HG03066 (cell line): ENCODE data around the gene JAK3.
"Not testable (repeated sequence)": the region's sequence is repeated elsewhere in the genome, so short reads cannot be mapped to it uniquely, and the experiment has no call there.

ENCODE experiments used
- ATAC-seq: cut with Tn5 transposase; IDR thresholded peaks from one replicate; pipeline ENCODE4 v1.9.1; 2021; ENCODE audit warnings: low read depth; ENCODE audit not compliant: unreplicated experiment

The JAK3 gene

DNA sequence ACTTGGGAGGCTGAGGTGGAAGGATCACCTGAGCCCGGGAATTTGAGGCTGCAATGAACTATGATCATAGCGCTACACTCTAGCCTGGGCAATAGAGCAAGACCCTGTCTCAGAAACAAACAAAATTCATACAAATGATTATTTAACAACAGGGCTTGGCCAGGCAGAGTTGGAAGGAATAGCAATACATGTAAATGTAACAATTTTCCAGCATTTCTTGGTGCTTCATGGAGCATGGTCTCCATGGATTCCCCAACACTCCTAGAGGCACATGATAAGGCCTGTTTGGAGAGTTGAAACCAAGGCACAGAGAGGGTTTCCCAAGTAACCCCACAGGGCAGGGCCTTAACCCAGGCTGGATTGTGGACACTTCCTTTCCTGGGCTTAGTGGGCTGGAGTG is 36.7 kb downstream of the JAK3 start:
- no peak for ATAC-seq

DNA sequence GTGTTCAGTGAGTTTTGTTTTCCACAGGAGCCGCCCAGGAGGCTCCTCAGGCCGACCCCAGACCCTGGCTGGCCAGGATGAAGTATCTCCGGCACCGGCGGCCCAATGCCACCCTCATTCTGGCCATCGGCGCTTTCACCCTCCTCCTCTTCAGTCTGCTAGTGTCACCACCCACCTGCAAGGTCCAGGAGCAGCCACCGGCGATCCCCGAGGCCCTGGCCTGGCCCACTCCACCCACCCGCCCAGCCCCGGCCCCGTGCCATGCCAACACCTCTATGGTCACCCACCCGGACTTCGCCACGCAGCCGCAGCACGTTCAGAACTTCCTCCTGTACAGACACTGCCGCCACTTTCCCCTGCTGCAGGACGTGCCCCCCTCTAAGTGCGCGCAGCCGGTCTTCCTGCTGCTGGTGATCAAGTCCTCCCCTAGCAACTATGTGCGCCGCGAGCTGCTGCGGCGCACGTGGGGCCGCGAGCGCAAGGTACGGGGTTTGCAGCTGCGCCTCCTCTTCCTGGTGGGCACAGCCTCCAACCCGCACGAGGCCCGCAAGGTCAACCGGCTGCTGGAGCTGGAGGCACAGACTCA is 40.0 kb downstream of the JAK3 start:
- no peak for ATAC-seq

DNA sequence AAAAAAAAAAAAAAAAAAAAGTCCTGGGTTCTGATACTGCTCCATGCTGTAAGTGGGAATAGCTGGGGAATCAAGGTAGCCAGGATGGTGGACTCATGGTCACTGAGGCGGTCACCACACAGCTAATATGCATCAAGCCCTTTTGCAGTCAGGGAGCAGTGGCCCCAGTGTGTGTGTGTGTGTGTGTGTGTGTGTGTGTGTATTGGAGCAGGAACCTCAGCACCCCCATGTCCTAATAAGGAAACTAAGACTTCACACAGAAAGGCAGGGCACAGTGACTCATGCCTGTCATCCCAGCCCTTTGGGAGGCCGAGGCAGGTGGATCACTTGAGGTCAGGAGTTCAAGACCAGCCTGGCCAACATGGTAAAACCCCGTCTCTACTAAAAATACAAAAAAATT is 40.8 kb downstream of the JAK3 start:
- ATAC-seq = no peak

DNA sequence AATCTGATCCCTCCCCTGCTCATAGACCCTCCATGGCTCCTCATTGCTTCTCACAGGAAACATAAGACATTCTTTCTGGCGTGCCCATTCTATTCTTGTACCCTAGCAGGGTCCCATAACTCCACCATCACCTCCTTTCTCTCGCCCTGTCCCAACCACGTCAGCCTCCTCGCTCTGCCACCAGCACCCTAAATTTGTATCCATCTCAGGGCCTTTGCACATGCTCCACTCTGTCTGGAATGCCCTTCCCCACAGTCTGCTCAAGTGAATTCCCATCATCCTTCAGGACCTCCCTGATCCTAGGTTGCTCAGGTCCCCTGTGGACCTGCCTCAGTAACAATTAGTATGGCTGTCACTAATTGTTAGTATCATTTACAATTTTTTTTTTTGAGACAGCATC is 42.4 kb downstream of the JAK3 start:
- ATAC-seq = no peak

DNA sequence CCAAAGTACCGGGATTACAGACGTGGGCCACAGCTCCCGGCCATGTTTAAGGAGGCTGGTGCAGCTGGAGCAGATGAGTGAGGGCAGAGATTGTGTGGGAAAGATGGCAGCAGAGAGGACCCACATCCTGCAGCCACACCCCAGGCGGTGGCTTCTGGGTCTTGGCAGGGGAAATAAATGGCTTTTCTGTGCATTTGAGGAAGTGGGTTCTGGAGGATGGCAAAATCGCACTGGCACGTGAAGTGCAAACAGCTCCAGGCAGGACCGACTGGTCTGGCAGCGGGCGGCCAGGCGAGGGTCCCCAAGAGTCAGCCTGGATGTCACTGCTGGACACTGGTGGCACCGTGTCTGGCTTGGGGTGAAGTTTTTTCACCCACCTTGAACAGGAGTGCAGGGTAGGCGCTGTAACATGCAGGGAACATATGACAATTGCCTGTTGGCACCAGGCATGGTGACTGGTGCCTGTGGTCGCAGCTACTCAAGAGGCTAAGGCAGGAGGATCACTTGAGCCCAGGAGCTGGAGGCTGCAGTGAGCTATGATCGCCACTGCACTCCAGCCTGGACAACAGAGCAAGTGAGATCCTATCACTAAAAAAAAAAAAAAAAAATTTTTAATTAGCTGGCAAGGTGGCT is 44.4 kb downstream of the JAK3 start:
- no peak for ATAC-seq

DNA sequence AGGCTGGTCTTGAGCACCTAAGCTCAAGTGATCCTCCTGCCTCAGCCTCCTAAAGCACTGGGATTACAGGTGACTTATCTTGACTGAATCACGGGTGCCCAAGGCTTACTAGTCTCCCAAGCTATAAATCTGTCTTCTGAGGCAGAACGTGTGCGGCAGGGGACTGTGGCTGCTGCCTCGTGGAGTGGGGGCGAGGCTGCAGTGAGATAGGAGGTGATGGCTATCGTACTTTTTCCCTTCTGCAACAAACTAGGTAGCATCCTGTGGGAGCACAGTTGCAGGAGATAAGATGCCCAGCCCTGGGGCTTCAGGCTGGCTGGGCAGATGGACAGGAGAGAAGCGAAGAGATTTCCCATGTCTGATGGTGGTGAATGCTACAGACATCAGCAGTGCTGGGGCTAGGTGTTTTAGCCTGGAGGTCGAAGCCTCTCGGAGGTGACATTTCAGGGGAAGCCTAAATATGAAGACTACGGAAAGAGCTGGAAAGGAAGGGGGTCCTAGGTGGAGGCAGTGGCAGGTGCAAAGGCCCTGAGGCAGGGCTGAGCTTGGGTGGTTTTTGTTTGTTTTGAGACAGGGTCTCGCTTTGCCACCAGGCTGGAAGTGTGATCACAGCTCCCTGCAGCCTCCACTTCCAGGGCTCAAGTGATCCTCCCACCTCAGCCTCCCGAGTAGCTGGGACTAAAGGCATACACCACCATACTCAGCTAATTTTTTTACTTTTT is 45.5 kb downstream of the JAK3 start:
- ATAC-seq = no peak

DNA sequence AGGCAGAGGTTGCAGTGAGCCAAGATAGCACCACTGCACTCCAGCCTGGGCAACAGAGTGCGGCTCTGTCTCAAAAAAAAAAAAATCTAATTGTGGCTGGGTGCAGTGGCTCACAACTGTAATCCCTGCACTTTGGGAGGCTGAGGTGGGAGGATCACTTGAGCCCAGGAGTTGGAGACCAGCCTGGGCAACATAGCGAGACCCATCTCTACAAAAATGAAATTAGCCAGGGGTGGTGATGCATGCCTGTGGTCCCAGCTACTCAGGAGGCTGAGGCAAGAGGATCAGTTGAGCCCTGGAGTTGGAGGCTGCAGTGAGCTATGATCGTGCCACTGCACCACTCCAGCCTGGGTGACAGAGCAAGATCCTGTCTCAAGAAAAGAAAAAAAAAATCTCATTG is 49.2 kb downstream of the JAK3 start:
- not testable (repeated sequence) for ATAC-seq

DNA sequence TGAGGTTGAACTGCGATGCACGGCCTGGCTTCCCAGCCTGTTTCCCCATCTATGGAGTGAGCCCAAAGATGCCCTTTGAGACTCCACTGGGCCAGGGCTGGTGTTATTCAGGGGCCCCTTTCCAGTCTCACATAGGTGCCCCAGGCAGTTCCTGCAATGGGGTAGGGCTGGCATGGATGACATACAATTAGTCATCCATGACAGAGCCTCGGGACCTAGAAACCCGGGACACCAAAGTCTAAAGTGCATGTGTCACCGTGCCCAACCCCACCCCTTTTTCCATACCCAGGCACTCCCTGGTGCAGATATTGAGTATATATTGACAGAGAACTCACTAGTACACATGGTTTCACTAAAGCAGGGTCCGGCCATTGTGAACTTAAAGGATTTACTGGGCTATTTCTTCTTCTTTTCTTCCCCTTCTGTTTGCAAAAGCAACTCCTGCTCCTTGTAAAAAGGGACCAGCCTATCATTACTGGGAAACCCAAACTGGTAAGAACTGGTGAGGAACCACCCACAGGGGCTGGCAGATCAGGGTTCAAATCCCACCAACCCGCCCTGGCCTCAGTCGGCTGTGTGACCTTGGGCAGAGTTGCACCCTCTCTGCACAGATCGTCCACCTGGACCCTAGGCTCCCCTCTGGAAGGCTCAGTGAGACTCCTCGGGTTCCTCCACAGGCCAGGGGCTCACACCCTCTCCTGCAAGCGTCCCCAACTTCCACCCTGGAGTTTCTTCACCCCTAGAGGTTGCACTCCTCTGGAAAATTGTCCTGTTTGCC is 50.2 kb downstream of the JAK3 start:
- no peak for ATAC-seq

DNA sequence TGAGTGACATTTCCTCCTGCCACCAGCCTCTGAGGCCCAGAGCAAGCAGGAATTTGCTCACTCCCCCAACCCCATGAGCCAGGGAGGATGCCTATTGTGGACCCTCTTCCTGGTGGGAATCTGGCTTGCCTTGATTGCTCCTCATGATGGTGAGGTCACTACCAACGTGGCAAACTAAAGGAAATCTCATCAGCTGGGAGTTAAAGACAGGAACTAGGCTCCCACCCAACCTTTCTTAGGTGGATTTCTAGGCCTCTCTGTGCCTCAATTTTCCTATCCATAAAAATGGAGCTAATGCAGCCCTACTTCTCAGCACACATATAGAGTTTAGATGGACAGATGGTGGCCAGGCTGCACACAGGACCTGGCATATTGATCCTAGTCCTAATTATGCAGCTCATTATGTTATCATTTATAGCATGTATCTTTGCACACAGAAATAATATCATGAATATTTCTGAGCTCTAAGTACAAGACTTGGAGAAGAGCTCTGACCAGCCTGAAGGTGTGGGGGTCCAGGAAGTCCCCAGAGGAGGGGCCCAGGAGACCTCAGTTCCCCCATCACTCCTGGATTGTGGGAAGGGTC is 50.9 kb downstream of the JAK3 start:
- ATAC-seq = no peak

DNA sequence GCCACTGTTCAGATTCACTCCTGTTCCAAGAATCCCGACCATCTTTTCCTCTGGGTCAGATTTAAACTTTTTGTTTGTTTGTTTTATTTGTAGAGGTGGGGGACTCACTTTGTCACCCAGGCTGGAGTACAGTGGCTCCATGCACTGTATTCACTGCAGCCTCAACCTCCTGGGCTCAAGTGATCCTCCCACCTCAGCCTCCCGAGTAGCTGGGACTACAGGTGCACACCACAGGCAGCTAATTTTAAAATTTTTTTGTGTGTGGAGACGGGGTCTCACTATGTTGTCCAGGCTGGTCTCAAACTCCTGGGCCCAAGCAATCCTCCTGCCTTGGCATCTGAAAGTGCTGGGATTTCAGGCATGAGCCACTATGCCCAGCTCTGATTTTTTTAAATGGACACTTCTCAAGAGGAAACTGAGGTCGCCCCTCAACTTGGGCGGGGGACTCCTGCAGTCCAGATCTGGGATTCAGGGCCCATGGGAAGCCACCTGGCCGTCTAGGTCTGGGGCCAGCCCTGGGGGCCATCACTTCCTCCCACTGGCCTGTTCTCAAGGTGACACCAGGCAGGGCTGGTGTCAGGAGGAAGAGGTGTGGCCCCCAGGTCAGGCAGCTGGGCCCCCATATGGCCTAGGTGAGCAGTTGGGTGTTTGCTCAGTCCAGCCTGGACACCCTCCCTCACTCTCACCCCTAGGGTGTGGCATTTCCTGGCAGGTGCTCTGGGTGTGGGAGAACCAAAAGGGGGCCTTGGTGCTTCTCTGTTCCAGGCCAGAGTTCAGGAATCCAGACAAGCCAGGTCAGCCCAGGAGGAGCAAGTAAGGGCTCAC is 51.6 kb downstream of the JAK3 start:
- no peak for ATAC-seq

DNA sequence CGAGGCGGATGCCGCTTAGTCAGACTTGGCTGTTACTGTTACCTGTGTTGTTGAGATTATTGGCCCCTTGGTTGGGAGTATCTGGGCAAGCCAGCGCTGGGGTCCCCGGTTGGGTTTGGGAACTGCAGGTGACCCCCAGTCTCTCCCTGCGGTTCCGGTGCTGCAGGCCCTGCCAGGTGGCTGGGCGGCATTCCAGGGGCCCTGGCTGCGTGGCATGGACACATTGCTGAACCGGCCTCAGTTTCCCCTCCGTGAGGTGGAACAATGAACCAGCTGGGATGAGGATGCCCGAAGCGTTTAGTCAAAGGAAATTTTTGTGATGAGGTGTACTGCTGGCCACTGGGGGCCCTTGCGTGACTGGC is 52.3 kb downstream of the JAK3 start:
- ATAC-seq = no peak

DNA sequence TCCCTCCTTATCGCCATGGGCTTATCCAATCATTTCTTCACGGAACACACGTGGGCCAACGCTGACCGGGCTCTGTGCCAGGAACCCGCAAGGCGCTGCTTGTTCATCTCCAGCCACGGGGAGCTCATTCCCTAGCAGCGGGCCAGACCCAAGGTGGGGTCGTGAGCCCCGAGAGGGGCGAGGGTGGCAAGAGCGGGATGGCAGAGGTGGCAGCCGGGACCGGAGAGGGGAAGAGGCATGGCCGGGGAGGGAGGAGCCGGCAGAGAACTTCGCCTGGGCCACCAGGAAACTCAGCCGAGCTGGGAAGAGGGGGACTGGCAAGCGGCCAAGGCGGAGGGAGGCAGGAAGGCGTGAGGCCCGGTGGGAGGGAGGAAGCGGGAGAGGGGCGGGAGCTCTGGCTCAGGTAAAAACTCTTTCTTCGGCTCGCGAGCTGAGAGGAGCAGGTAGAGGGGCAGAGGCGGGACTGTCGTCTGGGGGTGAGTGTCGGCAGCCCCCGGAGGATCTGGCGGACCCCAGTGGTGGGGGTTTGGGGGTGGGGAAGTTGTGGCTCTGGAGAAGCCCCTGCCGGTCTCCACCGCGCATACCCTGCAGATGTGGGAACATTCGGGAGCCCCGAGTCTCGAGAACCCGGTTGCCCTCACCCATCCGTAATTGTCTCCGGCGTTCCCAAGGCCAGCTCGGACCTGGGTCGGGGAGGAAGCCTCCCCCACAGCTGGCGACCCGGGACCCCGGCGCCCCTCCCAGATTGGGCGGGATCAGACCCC is 52.9 kb downstream of the JAK3 start, which contains the start of gene B3GNT3:
TSS of gene B3GNT3 (plus strand) at position 408 of the 764 bp plus-strand sequence. CDS start 12,670 bp downstream, outside the sequence.
- ATAC-seq = no peak

DNA sequence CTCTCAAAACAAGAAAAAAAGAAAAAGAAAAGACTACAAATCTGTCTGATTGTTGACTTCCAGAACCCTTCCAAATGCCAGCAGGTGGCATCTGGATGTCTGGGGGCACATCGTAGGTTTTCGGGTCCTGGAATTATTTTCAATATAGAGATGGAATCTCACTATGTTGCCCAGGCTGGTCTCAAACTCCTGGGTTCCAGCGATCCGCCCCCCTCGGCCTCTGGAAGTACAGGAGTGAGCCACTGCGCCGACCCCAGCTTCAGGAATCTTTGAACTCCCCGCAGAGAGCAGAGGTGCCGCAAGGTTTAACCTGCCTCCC is 53.4 kb downstream of the JAK3 start:
- ATAC-seq = no peak

DNA sequence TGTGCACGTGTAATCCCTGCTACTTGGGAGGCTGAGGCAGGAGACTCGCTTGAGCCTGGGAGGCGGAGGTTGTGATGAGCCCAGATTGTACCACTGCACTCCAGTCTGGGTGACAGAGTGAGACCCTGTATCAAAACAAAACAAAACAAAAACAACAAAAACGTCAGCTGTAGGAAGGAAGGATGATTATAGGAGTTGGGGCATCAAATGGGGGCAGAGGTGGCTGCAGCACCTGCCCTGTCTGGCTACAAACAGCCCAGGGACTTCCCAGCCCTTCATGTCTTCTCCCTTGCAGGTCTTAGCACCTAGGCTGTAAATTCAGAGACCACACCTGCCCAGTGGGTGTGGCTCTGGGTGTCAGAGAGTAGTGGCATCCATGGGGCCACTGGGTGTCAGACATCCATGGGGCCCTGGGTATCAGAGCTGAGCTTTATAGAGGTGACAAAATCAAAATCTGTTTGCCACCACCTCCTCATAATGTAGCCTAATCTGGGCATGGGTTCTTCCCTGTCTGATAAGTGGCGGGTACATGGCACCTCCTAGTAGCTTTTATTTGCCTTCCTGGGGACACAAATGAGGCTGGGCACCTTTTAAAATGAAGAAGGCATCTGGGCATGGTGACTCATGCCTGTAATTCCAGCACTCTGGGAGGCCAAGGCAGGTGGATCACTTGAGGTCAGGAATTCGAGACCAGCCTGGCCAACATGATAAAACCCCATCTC is 57.6 kb downstream of the JAK3 start:
- ATAC-seq = no peak

DNA sequence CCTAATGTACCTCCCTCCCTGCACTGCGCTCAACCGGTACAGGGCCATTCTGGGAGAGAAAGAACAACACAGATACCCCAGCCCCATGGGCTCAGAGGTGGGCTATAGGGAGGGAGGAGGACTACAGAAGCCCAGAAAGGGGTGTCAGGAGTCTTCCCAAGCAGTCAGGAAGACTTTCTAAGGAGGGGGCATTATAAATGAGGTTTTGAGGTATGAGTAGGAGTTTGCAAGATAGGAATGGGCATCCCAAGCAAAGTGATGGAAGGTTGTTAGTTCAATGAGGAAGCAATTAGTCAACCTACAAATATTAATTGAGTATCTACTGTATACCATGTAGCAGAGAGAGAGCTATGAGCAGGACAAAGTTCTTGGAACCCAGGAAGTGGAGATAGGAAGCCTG is 59.1 kb downstream of the JAK3 start:
- ATAC-seq = no peak

DNA sequence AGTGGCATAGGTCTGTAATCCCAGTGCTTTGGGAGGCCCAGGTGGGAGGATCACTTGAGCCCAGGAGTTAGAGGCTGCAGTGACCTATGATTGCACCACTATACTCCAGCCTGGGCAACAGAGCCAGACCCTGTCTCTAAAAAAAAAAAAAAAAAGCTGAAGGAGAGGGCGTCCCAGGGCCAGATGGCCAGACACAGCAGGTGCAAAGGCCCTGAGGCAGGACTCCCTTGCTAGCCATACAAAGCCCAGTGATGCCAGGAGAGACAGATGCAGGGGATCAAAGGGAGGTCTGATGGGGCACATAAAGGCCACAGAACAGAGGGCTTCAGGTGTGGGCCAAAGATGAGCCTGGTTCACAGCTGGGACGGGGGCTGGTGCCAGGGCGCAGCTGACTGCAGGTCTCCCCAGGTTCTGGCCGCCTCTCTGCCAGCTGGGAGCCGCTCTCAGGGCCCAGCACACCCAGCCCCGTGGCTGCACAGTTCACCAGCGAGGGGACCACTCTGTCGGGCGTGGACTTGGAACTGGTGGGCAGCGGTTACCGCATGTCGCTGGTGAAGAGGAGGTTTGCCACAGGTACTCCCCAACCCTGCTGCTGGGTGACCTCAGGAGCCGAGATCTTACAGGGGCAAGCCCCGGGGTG is 60.4 kb downstream of the JAK3 start:
- no peak for ATAC-seq

DNA sequence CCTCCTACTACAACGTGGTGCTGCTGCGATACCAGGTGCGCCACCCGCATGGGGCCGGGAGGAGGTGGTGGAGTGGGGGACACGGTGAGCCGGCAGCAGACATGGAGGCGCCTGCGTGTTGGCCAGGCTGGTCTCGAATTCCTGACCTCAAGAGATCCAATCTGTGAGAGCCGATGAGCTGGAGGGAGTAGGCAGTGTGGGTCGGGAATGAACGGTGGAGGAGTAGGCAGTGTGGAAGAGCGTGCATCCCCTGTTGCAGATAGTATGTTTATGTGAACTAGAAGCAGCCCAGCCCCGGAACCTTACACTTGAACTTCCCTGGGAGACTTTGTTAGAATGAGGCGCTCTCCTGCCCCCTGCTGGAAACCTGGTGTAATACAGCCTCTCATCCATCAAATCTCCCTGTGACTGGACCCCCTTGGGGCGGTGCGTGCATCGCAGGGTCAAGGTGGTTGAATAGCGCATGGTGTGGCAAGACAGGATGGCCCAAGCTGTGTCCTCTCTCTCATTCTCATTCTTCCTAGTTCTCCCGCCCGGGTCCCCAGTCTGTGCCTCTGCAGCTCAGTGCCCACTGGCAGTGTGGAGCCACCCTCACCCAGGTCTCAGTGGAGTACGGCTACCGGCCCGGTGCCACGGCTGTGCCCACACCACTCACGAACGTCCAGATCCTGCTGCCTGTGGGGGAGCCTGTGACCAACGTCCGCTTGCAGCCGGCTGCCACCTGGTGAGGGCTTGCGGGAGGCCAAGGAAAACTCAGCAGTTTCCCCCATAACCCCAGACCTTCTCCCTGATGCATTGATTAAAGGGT is 63.4 kb downstream of the JAK3 start:
- ATAC-seq = no peak

DNA sequence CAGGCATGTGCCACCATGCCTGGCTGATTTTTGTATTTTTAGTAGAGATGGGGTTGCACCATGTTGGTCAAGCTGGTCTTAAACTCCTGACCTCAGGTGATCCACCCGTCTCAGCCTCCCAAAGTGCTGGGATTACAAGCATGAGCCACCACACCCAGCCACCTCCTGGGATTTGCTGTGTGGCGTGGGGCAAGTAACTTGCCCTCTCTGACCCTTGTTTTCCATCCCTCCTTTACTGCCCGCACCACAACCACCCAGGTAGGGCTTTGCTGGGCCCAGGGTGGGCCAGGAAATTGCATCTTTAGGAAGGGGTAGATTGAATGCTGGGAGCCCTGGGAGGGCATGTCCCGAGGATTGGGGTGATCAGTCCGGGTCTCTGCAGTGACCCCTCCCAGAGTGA is 64.1 kb downstream of the JAK3 start:
- ATAC-seq = not testable (repeated sequence)
